HEK293 (cell line): ENCODE data around the gene CSPG4.

ENCODE experiments used
- ATF2 ChIP-seq: fragments of 450-650 bp; formaldehyde crosslinking; IDR thresholded peaks from 2 replicates; pipeline ENCODE4 v1.5.1; 2016; ENCODE audit warnings: missing biosample characterization, missing genetic modification characterization, low read depth
- BCL11B ChIP-seq: fragments of 450-650 bp; formaldehyde crosslinking; IDR thresholded peaks from 2 replicates; pipeline ENCODE4 v1.5.1; 2016; ENCODE audit warnings: low read depth, missing biosample characterization, missing genetic modification characterization
- GLIS2 ChIP-seq: fragments of 450-650 bp; formaldehyde crosslinking; IDR thresholded peaks from 2 replicates; pipeline ENCODE4 v1.5.1; 2016; ENCODE audit warnings: missing biosample characterization, missing genetic modification characterization
- HOXC10 ChIP-seq: sonication (generic); formaldehyde crosslinking; IDR thresholded peaks from 2 replicates; pipeline ENCODE4 v1.8.1; 2023; ENCODE audit warnings: mild to moderate bottlenecking, missing genetic modification reagents
- KLF16 ChIP-seq: fragments of 450-650 bp; formaldehyde crosslinking; IDR thresholded peaks from 2 replicates; pipeline ENCODE4 v1.5.1; 2017; ENCODE audit warnings: missing biosample characterization, missing genetic modification characterization
- PATZ1 ChIP-seq: fragments of 450-650 bp; formaldehyde crosslinking; IDR thresholded peaks from 2 replicates; pipeline ENCODE4 v1.5.1; 2016; ENCODE audit warnings: missing biosample characterization, missing genetic modification characterization
- ZEB2 ChIP-seq: fragments of 450-650 bp; formaldehyde crosslinking; IDR thresholded peaks from 2 replicates; pipeline ENCODE4 v1.5.1; 2016; ENCODE audit warnings: missing biosample characterization, missing genetic modification characterization
- ZFHX2 ChIP-seq: fragments of 450-650 bp; formaldehyde crosslinking; conservative IDR thresholded peaks from 2 replicates; pipeline ENCODE4 v1.5.1; 2016; ENCODE audit warnings: missing biosample characterization, missing genetic modification characterization
- ZFP37 ChIP-seq: fragments of 450-650 bp; formaldehyde crosslinking; IDR thresholded peaks from 2 replicates; pipeline ENCODE4 v1.5.1; 2016; ENCODE audit warnings: missing biosample characterization, missing genetic modification characterization
- ZNF184 ChIP-seq: fragments of 450-650 bp; IDR thresholded peaks from 2 replicates; pipeline ENCODE4 v1.5.1; 2018; ENCODE audit warnings: missing biosample characterization, mild to moderate bottlenecking, missing genetic modification characterization
- ZNF202 ChIP-seq: fragments of 450-650 bp; formaldehyde crosslinking; IDR thresholded peaks from 2 replicates; pipeline ENCODE4 v1.5.1; 2016; ENCODE audit warnings: missing biosample characterization, missing genetic modification characterization, borderline replicate concordance
- ZNF585B ChIP-seq: fragments of 450-650 bp; formaldehyde crosslinking; IDR thresholded peaks from 2 replicates; pipeline ENCODE4 v1.5.1; 2016; ENCODE audit warnings: missing biosample characterization, missing genetic modification characterization
- ZNF629 ChIP-seq: fragments of 450-650 bp; formaldehyde crosslinking; IDR thresholded peaks from 2 replicates; pipeline ENCODE4 v1.5.1; 2017; ENCODE audit warnings: missing biosample characterization, missing genetic modification characterization
- ZNF843 ChIP-seq: fragments of 450-650 bp; formaldehyde crosslinking; IDR thresholded peaks from 2 replicates; pipeline ENCODE4 v1.5.1; 2016; ENCODE audit warnings: missing biosample characterization, missing genetic modification characterization
- ZSCAN30 ChIP-seq: fragments of 450-650 bp; IDR thresholded peaks from 2 replicates; pipeline ENCODE4 v1.5.1; 2018; ENCODE audit warnings: missing biosample characterization, mild to moderate bottlenecking, missing genetic modification characterization, moderate library complexity
- TF ChIP-seq, protein P1 (sequence below): fragments of 450-650 bp; formaldehyde crosslinking; IDR thresholded peaks from 2 replicates; pipeline ENCODE4 v1.5.1; 2016; ENCODE audit warnings: missing biosample characterization, missing genetic modification characterization
- TF ChIP-seq, protein P2 (sequence below): fragments of 450-650 bp; formaldehyde crosslinking; IDR thresholded peaks from 2 replicates; pipeline ENCODE4 v1.5.1; 2017; ENCODE audit warnings: missing biosample characterization, missing genetic modification characterization
- TF ChIP-seq, protein P3 (sequence below): fragments of 450-650 bp; formaldehyde crosslinking; IDR thresholded peaks from 2 replicates; pipeline ENCODE4 v1.5.1; 2016; ENCODE audit warnings: missing biosample characterization, missing genetic modification characterization
- TF ChIP-seq, protein P4 (sequence below): fragments of 450-650 bp; formaldehyde crosslinking; IDR thresholded peaks from 2 replicates; pipeline ENCODE4 v1.5.1; 2017; ENCODE audit warnings: missing biosample characterization, missing genetic modification characterization
- TF ChIP-seq, protein P5 (sequence below): fragments of 450-650 bp; formaldehyde crosslinking; conservative IDR thresholded peaks from 2 replicates; pipeline ENCODE4 v1.5.1; 2016; ENCODE audit warnings: low read depth, missing biosample characterization, missing genetic modification characterization

Gene CSPG4

DNA sequence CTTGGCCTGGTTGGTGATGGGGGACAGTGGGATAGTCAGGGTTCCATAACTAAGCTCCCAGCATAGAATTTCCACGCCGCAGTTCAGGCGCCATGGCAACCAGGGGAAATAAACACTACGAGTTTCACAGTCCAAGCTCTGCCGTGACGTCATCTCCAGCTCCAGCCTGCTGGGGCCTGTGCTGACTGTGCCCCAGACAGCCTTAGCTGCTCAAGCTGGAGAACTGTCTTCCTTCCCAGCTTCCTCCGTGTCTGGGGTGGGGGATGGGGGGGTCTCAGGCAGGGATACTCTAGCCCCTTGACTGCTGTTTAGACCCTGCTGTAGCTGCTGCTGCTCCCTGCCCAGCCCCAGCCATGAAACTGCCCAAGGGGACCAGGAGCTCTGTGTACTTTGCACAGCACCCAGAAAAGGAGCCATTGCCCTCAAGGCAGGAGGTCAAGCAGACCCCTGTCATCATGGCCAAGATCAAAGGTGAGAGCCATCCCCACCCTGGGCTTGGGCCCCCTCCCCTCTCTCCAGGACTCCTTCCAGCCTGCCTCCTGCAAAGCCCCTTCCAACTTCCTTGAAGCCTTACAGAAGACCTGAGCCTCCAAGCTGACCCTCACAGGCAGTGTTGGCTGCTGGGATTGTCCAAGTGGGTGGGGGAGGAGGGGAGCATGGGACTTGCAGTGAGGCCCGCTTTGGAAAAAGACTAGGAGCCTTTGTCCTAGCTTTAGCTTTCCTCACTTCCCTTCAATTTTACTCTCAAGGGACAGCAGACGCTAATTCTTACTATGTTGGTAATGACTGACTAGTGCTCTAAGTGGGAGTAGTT lies 11.4 kb upstream of the CSPG4 start (continued):
- TF ChIP-seq, protein P1, sequence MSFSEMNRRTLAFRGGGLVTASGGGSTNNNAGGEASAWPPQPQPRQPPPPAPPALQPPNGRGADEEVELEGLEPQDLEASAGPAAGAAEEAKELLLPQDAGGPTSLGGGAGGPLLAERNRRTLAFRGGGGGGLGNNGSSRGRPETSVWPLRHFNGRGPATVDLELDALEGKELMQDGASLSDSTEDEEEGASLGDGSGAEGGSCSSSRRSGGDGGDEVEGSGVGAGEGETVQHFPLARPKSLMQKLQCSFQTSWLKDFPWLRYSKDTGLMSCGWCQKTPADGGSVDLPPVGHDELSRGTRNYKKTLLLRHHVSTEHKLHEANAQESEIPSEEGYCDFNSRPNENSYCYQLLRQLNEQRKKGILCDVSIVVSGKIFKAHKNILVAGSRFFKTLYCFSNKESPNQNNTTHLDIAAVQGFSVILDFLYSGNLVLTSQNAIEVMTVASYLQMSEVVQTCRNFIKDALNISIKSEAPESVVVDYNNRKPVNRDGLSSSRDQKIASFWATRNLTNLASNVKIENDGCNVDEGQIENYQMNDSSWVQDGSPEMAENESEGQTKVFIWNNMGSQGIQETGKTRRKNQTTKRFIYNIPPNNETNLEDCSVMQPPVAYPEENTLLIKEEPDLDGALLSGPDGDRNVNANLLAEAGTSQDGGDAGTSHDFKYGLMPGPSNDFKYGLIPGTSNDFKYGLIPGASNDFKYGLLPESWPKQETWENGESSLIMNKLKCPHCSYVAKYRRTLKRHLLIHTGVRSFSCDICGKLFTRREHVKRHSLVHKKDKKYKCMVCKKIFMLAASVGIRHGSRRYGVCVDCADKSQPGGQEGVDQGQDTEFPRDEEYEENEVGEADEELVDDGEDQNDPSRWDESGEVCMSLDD (tag by site-specific recombination) = peak; percentile 50
- TF ChIP-seq, protein P2, sequence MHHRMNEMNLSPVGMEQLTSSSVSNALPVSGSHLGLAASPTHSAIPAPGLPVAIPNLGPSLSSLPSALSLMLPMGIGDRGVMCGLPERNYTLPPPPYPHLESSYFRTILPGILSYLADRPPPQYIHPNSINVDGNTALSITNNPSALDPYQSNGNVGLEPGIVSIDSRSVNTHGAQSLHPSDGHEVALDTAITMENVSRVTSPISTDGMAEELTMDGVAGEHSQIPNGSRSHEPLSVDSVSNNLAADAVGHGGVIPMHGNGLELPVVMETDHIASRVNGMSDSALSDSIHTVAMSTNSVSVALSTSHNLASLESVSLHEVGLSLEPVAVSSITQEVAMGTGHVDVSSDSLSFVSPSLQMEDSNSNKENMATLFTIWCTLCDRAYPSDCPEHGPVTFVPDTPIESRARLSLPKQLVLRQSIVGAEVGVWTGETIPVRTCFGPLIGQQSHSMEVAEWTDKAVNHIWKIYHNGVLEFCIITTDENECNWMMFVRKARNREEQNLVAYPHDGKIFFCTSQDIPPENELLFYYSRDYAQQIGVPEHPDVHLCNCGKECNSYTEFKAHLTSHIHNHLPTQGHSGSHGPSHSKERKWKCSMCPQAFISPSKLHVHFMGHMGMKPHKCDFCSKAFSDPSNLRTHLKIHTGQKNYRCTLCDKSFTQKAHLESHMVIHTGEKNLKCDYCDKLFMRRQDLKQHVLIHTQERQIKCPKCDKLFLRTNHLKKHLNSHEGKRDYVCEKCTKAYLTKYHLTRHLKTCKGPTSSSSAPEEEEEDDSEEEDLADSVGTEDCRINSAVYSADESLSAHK (tag by site-specific recombination) = 0 out of 2 replicates have a peak, but pooled peaks have one; percentile 21
- no peak for TF ChIP-seq HOXC10
- no peak for TF ChIP-seq ZFHX2 (tag by site-specific recombination)
- 0 out of 2 replicates have a peak, but pooled peaks have one; percentile 19 for TF ChIP-seq ZEB2
- TF ChIP-seq, protein P3, sequence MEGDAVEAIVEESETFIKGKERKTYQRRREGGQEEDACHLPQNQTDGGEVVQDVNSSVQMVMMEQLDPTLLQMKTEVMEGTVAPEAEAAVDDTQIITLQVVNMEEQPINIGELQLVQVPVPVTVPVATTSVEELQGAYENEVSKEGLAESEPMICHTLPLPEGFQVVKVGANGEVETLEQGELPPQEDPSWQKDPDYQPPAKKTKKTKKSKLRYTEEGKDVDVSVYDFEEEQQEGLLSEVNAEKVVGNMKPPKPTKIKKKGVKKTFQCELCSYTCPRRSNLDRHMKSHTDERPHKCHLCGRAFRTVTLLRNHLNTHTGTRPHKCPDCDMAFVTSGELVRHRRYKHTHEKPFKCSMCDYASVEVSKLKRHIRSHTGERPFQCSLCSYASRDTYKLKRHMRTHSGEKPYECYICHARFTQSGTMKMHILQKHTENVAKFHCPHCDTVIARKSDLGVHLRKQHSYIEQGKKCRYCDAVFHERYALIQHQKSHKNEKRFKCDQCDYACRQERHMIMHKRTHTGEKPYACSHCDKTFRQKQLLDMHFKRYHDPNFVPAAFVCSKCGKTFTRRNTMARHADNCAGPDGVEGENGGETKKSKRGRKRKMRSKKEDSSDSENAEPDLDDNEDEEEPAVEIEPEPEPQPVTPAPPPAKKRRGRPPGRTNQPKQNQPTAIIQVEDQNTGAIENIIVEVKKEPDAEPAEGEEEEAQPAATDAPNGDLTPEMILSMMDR (tag by site-specific recombination) = no peak
- TF ChIP-seq ATF2 = peak; percentile 99
- TF ChIP-seq ZNF184 (tag by site-specific recombination) = 0 out of 2 replicates have a peak, but pooled peaks have one; percentile 10
- TF ChIP-seq KLF16 (tag by site-specific recombination) = no peak
- no peak for TF ChIP-seq ZFP37 (tag by site-specific recombination)
- peak; percentile 23; the same call in 1 of the 2 replicates for TF ChIP-seq ZSCAN30 (tag by site-specific recombination)
- no peak for TF ChIP-seq ZNF585B (tag by site-specific recombination)
- no peak for TF ChIP-seq ZNF202
- TF ChIP-seq GLIS2 (tag by site-specific recombination) = peak; percentile 8; the same call in 1 of the 2 replicates
- peak; percentile 72 for TF ChIP-seq PATZ1 (tag by site-specific recombination)
- peak; percentile 53; the same call in 1 of the 2 replicates for TF ChIP-seq ZNF843 (tag by site-specific recombination)
- TF ChIP-seq, protein P4, sequence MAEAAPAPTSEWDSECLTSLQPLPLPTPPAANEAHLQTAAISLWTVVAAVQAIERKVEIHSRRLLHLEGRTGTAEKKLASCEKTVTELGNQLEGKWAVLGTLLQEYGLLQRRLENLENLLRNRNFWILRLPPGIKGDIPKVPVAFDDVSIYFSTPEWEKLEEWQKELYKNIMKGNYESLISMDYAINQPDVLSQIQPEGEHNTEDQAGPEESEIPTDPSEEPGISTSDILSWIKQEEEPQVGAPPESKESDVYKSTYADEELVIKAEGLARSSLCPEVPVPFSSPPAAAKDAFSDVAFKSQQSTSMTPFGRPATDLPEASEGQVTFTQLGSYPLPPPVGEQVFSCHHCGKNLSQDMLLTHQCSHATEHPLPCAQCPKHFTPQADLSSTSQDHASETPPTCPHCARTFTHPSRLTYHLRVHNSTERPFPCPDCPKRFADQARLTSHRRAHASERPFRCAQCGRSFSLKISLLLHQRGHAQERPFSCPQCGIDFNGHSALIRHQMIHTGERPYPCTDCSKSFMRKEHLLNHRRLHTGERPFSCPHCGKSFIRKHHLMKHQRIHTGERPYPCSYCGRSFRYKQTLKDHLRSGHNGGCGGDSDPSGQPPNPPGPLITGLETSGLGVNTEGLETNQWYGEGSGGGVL = 0 out of 2 replicates have a peak, but pooled peaks have one; percentile 18
- TF ChIP-seq ZNF629 (tag by site-specific recombination) = peak; percentile 97
- TF ChIP-seq BCL11B (tag by site-specific recombination) = no peak
- TF ChIP-seq, protein P5, sequence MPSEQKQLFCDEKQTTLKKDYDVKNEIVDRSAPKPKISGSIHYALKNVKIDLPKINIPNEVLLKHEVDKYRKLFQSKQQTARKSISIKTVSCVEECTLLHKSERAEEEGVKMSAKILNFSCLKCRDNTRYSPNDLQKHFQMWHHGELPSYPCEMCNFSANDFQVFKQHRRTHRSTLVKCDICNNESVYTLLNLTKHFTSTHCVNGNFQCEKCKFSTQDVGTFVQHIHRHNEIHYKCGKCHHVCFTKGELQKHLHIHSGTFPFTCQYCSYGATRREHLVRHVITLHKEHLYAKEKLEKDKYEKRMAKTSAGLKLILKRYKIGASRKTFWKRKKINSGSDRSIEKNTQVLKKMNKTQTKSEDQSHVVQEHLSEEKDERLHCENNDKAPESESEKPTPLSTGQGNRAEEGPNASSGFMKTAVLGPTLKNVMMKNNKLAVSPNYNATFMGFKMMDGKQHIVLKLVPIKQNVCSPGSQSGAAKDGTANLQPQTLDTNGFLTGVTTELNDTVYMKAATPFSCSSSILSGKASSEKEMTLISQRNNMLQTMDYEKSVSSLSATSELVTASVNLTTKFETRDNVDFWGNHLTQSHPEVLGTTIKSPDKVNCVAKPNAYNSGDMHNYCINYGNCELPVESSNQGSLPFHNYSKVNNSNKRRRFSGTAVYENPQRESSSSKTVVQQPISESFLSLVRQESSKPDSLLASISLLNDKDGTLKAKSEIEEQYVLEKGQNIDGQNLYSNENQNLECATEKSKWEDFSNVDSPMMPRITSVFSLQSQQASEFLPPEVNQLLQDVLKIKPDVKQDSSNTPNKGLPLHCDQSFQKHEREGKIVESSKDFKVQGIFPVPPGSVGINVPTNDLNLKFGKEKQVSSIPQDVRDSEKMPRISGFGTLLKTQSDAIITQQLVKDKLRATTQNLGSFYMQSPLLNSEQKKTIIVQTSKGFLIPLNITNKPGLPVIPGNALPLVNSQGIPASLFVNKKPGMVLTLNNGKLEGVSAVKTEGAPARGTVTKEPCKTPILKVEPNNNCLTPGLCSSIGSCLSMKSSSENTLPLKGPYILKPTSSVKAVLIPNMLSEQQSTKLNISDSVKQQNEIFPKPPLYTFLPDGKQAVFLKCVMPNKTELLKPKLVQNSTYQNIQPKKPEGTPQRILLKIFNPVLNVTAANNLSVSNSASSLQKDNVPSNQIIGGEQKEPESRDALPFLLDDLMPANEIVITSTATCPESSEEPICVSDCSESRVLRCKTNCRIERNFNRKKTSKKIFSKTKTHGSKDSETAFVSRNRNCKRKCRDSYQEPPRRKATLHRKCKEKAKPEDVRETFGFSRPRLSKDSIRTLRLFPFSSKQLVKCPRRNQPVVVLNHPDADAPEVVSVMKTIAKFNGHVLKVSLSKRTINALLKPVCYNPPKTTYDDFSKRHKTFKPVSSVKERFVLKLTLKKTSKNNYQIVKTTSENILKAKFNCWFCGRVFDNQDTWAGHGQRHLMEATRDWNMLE (tag by site-specific recombination) = peak; percentile 13; the same call in 1 of the 2 replicates
